HG02588 (cell line): Measurements from ENCODE around the gene KCNIP3.
"Not testable (repeated sequence)": the region's sequence is repeated elsewhere in the genome, so short reads cannot be mapped to it uniquely, and the experiment has no call there.

Source experiments
- ATAC-seq: cut with Tn5 transposase; IDR thresholded peaks from one replicate; pipeline ENCODE4 v1.9.1; 2021; ENCODE audit warnings: mild to moderate bottlenecking, moderate library complexity; ENCODE audit not compliant: unreplicated experiment

The KCNIP3 gene

GRCh38 chr2:95296880-95297487 is at the start of gene KCNIP3:
Gene KCNIP3 (plus strand): TSS chr2:95297347. CDS start chr2:95297439, 92 bp downstream.
- ATAC-seq, result no peak

- ATAC-seq, result no peak
These were observed 38.9 kb upstream of the KCNIP3 start for GRCh38 chr2:95258271-95258670.

- ATAC-seq, result no peak
These were observed 36.8 kb upstream of the KCNIP3 start for GRCh38 chr2:95260028-95261023.

- no peak for ATAC-seq
These were observed 35.5 kb upstream of the KCNIP3 start for GRCh38 chr2:95261602-95262001.

GRCh38 chr2:95262896-95263542 is 34.1 kb upstream of the KCNIP3 start:
- no peak for ATAC-seq

GRCh38 chr2:95264624-95265023 is 32.5 kb upstream of the KCNIP3 start:
- no peak for ATAC-seq

- ATAC-seq, result no peak
These were observed 32.0 kb upstream of the KCNIP3 start for GRCh38 chr2:95265182-95265581.

GRCh38 chr2:95266781-95267430 is 30.2 kb upstream of the KCNIP3 start:
- ATAC-seq, result no peak

GRCh38 chr2:95267458-95268210 is 29.5 kb upstream of the KCNIP3 start:
- ATAC-seq, result no peak

GRCh38 chr2:95268211-95269035 is 28.7 kb upstream of the KCNIP3 start:
- no peak for ATAC-seq

GRCh38 chr2:95269036-95269680 is 28.0 kb upstream of the KCNIP3 start:
- ATAC-seq, result no peak

- not testable (repeated sequence) for ATAC-seq
These were observed 27.4 kb upstream of the KCNIP3 start for GRCh38 chr2:95269745-95270144.

- no peak for ATAC-seq
These were observed 26.5 kb upstream of the KCNIP3 start for GRCh38 chr2:95270541-95271081.

GRCh38 chr2:95271381-95271971 is 25.7 kb upstream of the KCNIP3 start:
- ATAC-seq, result no peak

- ATAC-seq, result no peak
These were observed 24.8 kb upstream of the KCNIP3 start for GRCh38 chr2:95272299-95272751.

GRCh38 chr2:95272781-95273180 is 24.4 kb upstream of the KCNIP3 start:
- no peak for ATAC-seq

GRCh38 chr2:95273566-95274290 is 23.4 kb upstream of the KCNIP3 start:
- no peak for ATAC-seq
